GM19193 (cell line): ENCODE measurements around the gene TBX20.

Source experiments
- POLR2A ChIP-seq: IDR thresholded peaks from 4 replicates; pipeline ENCODE4 v1.6.1; 2011; ENCODE audit not compliant: insufficient read depth, insufficient read length; ENCODE audit errors: extremely low read depth

Gene TBX20

DNA sequence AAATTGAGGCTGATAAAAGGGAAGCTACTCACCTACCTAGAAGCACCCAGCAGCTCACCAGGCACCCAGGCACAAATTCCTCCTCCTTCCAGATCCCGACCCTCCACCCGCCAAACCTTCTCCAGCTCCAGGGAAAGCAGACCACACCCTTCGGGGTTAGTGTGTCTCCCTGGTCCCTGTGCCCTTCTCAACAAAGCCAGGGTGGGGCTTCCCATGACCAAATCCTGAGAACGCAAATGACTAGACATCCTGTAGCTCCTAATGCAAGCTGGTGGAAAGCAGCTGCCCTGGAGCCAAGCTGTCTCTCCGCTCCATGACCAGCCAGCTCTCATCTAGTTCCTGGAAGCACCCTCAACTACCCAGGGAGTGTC is 4.4 kb downstream of the TBX20 start:
- no peak for TF ChIP-seq POLR2A

DNA sequence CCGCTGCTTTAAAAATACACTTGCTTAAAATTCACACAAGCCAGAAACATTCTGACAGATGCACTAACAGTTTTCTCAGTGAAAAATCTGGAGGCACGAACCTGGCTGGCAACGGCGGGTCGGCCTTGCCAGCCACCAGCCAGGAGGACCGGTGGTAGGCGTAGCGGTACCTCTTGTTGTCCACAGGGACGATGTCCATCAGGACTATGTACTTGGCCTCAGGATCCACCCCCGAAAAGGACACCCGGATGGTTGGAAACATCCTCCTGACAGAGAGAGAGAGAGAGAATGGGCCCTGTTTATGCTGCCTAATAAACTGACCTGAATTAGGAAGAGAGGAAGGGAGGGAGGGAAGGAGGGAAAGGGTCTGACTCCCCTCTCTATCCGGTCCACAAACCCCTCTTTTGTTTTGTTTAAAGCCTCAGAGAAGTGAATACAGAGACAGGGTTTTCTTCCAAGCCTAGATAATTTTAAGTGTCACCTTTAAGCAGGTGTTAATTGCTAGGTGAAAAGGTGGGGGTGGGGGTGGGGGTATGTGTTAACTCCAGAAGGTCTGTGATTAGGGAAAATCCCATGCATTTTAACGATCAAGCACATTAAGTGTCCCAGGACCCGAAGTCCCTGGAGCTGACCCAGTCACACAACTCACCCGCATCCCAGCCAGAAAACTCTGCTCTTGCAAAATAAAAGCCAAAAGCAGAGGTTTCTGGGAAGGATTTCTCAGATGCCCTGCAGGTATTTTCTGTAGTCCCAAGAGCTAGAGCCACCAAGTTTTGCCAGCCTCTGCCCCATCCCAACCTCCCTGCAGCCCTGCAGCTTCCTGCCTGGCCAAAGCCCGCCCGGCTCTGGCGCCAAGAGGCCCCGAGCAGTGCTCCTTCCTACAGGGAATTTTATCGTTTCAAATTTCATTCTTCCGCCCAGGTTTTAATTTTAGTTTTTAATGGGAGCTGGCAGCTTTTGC is 5.0 kb downstream of the TBX20 start:
- TF ChIP-seq POLR2A, result no peak

DNA sequence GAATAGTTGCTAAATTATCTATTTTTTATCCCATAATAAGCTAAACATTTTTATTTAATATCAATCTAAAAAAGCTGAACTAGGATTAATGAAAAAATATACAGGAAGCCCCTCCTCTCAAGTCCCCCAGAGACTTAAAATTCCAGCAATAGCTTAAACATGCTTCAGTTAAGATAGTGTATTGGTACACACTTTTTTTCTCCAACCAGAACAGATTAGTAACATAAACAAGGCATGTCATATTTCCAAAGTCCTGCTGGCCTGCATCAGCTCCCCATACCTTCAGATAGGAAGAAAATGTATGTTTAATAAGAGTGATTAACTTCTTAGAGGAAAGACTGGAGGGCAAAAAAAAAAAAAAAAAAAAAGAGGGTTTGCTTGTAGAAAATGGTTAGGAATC is 7.1 kb downstream of the TBX20 start:
- TF ChIP-seq POLR2A, result no peak

DNA sequence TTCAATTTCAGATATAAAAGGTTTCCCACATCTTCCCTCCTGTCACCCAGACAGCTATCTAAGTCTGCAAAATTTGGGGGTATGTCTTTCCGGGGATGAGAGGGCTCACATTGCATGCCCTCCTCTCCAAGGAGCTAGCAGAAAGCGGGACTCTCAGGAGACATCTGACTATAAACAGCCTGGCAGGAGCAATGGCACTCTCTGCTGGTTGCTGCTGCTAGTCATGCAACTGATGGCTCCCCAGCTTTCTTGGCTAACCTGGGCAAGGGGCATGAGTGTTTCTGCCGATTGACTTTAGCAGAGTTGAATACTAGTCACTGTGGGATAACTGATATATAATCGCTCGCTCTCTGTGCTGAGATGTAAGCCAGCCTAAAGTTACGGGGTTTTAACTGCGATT is 12.0 kb downstream of the TBX20 start:
- no peak for TF ChIP-seq POLR2A

DNA sequence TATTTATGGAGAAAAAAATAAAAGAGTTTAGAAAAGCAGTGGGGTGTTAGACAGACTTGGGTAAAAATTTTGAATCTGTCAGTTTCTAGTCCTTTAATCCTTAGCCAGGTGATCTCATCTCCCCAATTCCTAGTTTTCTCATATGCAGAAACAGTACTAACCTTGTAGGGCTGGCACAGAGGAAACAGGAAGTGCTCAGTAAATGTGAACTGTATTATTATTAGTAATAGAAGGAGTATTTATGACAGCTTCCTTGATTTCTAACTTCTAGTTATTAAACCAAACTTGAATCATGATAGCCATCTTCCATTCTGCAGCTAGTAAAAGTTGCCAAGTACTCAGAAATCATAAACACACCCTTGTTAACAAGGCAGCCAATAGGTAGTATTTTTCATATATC is 12.5 kb downstream of the TBX20 start:
- no peak for TF ChIP-seq POLR2A

- no peak for TF ChIP-seq POLR2A
Observed at GRCh38 chr7:35232994-35233393, 20.9 kb downstream of the TBX20 start.

- TF ChIP-seq POLR2A, result no peak
Observed at GRCh38 chr7:35185908-35186731, 67.8 kb downstream of the TBX20 start.
